Left ventricle myocardium inferior (tissue), 1 donor: Measurements from ENCODE around the gene TNFRSF1A. TPM values are rescaled to one million over a fixed set of nuclear protein-coding genes. Genes with fewer than 3 reads are reported as not detected.

Experiments
- DNase-seq: peaks from one replicate; pipeline ENCODE4 v3.0.0-alpha.2; 2020
- H3K27ac ChIP-seq: fragments of 200-600 bp; replicated peaks from 2 replicates; pipeline ENCODE4 v1.8.0; 2021
- H3K27me3 ChIP-seq: fragments of 200-600 bp; 2 replicates; pipeline ENCODE4 v1.8.0; 2021; ENCODE audit warnings: low read depth
- H3K36me3 ChIP-seq: fragments of 200-600 bp; 2 replicates; pipeline ENCODE4 v1.8.0; 2021
- H3K4me1 ChIP-seq: fragments of 200-600 bp; 2 replicates; pipeline ENCODE4 v1.8.0; 2021
- H3K4me3 ChIP-seq: fragments of 200-600 bp; 2 replicates; pipeline ENCODE4 v1.8.0; 2021; ENCODE audit warnings: mild to moderate bottlenecking, moderate library complexity
- H3K9me3 ChIP-seq: fragments of 200-600 bp; replicated peaks from 2 replicates; pipeline ENCODE4 v1.8.0; 2021
- intact Hi-C: fragments of 100-400 bp; cut with micrococcal nuclease; formaldehyde crosslinking; loops from one replicate; pipeline ENCODE4 v1.11.0; 2022
- total RNA-seq: library from RNA; stranded (reverse); fragmentation: NEBNext Ultra II Directional; extraction: Animal tissue kit (Norgen Biotek cat#: 25700); gene quantifications from one replicate; pipeline ENCODE4 v1.2.1, GENCODE V29; 2021
- TF ChIP-seq, protein P1 (sequence below): fragments of 200-600 bp; IDR thresholded peaks from 2 replicates; pipeline ENCODE4 v1.8.0; 2021; ENCODE audit warnings: antibody characterized with exemption, mild to moderate bottlenecking, borderline replicate concordance
- donor health status: DM: no; HTN: yes; CAD: no; lungs with severe emphysema.

TNFRSF1A gene
- total RNA-seq, 1 donor from 2014 or later, result 45.6 TPM

DNA sequence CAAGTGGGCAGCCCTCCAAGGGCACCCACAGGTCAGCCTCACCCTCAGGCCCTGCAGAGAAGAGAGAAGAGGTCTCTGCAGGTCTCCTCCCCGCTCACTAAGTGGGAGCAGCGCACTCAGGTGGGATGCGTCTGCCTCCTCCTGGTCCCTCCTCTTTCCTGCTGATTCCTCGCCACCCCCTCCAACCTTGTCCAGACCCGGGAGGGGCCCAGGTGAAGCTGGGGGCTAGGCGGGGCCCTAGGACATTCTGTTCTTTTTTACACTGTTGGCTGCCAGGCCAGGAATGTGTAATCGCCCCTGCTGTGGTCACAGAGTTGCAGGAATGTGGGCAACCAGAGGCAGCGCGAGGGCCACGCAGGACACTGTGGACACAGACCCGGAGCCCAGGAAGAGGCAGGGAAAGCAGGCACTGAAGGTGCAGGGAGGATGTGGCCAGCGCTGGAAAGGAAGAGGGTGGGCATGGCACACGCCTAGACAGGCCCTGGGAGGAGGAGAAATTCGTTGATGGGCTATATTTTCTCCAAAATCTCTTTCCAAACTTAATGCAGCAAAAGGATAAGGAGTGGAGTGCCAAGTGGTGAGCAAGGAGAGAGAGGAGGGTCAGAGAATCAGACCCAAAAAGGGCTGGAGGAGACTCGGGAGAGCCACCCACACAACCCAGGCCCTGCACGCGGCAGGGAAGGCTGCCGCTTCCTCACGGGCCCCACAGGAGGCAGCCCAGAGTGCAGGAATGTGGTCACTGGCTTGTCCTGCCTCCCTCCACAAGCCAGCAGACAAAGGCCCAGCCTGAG is 34.4 kb upstream of the TNFRSF1A start:
- no peak overlapping the region for H3K4me3 ChIP-seq
- no peak for DNase-seq
- H3K27me3 ChIP-seq, result no peaks in the 10 kb centered on the region
- peak overlapping the region; percentile 66 for H3K27ac ChIP-seq
- intact Hi-C loops, result no loop called here
- peaks cover 33% of the 10 kb centered on the region for H3K4me1 ChIP-seq
- no peaks in the 10 kb centered on the region for H3K36me3 ChIP-seq
- no peaks in the 10 kb centered on the region for H3K9me3 ChIP-seq
- TF ChIP-seq, protein P1, sequence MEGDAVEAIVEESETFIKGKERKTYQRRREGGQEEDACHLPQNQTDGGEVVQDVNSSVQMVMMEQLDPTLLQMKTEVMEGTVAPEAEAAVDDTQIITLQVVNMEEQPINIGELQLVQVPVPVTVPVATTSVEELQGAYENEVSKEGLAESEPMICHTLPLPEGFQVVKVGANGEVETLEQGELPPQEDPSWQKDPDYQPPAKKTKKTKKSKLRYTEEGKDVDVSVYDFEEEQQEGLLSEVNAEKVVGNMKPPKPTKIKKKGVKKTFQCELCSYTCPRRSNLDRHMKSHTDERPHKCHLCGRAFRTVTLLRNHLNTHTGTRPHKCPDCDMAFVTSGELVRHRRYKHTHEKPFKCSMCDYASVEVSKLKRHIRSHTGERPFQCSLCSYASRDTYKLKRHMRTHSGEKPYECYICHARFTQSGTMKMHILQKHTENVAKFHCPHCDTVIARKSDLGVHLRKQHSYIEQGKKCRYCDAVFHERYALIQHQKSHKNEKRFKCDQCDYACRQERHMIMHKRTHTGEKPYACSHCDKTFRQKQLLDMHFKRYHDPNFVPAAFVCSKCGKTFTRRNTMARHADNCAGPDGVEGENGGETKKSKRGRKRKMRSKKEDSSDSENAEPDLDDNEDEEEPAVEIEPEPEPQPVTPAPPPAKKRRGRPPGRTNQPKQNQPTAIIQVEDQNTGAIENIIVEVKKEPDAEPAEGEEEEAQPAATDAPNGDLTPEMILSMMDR, result peak; percentile 43

DNA sequence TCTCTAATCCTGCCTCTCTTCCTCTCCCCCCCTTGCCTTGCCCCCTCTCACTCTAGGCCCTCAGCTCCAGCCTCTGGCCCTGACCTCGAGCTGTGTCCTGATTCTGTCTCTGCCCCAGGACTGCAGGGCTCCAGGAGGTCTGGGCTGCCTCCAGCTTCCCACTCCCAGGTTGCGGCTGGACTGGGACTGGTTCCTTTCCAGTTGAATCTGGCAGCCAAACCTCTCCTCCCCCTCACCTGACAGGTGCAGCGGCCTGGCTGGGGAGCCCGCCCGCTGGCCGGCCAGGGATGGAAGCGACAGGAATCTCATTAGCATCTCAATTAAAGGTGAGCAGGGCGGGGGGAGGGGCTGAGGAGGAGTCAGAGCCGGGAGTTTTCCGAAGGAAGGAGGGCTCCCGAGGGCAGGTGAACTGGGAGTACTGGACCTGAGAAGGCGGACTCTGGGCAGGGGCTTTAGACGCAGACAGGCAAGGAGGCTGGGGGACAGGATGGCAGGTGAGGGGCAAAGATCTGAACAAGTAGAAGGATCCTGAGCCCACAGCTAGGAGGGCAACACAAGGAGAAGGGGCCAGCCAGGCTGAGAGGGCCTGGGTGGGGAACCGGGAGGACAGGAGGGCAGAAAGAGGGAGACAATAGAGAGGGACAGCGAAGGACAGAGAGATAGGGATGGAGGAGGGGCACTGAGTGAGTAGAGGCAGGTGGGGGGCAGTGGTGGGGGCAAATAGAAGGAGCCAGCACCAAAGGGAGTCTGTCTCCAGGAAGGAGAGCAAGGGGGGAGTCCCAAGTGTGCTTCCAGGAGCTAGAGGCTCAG is 33.6 kb upstream of the TNFRSF1A start, which contains the start of gene SCNN1A:
Gene SCNN1A, minus strand, starts transcription at position 295 of the 810 bp plus-strand sequence. CDS start 780 bp downstream, outside the sequence.
- TF ChIP-seq, protein P1, result no peak
- Histone ChIP-seq H3K27me3 (no peaks in the 10 kb centered on the region), H3K36me3 (no peaks in the 10 kb centered on the region), H3K4me1 (peaks cover 33% of the 10 kb centered on the region), H3K27ac (peak within 1 kb of the TSS; percentile 66), H3K4me3 (no peak within 1 kb of the TSS), H3K9me3 (no peaks in the 10 kb centered on the region)
- intact Hi-C loops, result no loop called here
- no peak for DNase-seq

DNA sequence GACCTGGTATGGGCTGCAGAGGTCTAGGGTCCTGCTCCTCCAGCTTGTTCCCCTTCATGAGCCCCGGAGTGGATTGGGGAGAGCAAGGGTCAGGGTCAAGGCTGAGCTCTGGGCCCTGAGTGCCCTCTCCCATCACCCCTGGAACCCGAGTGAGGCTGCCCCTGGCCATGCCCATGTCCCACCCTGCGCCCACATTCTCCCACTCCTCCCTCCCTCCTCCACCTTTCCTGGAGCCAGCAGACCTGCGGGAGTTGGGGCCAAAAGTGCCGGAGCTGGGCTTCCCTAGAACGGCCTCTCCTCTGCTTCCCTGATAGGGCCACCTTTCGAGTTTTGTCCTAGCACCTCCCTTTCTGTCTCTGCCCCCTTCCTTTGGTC is 32.9 kb upstream of the TNFRSF1A start:
- DNase-seq, result no peak
- intact Hi-C loops, result no loop called here
- Histone ChIP-seq H3K36me3 (no peaks in the 10 kb centered on the region), H3K9me3 (no peaks in the 10 kb centered on the region), H3K27me3 (no peaks in the 10 kb centered on the region), H3K4me3 (no peak overlapping the region), H3K27ac (no peak overlapping the region), H3K4me1 (peaks cover 33% of the 10 kb centered on the region)
- TF ChIP-seq, protein P1, result no peak

DNA sequence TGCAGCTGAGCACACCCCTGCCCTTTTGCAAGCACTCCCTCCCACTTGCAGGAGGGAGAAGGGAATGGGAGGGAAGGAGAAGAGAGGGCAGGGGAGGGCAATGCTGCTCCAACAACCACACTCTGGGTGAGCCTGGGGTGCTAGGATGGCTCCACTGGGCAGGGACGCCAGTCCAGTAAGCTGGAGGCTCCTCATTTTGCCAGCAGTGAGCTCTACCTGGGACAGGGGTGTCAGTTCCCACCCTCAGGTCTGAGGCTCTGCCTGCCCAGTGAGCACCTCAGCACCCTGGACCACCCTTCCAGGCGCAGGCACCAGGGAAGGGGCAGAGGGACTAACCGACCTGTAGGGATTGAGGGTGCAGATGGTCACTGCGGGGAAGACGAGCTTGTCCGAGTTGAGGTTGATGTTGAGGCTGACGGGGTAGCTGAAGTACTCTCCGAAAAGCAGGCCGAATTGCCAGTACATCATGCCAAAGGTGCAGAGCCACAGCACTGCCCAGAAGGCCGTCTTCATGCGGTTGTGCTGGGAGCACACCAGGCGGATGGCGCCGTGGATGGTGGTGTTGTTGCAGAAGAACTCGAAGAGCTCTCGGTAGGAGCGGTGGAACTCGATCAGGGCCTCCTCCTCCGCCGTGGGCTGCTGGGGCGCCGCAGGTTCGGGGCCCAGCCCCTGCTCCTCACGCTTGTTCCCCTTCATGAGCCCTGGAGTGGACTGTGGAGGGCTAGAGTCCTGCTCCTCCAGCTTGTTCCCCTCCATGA is 32.3 kb upstream of the TNFRSF1A start:
- DNase-seq, result no peak
- Histone ChIP-seq H3K27ac (no peak overlapping the region), H3K4me3 (no peak overlapping the region), H3K9me3 (no peaks in the 10 kb centered on the region), H3K4me1 (peaks cover 33% of the 10 kb centered on the region), H3K27me3 (no peaks in the 10 kb centered on the region), H3K36me3 (no peaks in the 10 kb centered on the region)
- intact Hi-C loops, result no loop called here
- TF ChIP-seq, protein P1, result no peak

DNA sequence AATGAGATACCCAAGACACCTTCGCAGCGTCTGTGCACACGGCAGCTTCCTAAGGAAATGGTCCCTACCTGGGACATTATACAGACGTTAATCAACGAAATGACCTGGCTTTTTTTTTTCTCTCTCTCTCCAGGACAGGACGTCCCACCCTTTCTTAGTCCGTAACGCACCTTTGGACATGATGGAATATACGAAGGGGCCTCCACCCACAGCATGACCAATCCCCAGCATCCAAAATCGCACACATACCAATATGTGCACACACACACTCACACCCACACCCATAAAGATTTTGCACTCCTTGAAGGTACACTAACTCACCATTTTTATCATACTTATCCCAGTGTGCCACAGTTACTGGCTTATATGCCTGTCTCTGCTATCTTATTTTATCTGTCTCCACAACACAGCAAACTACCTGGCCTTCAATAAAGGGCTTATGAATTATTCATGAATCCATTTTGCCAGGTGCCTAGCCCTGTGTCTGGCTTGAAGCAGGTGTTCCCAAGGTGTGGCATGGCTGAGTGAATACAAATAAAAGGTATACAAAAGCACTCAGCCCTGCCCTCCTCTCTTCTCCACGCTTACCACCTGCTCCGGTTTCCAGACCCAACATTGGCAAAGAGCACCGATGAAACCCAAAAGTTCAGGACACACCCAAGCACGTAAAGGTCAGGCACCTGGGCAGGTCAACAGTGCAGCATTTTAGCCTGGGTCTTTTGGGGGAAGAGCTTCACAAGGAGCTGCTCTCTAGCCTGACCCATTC is 31.3 kb upstream of the TNFRSF1A start:
- intact Hi-C loops, result no loop called here
- no peak for DNase-seq
- Histone ChIP-seq H3K27me3 (no peaks in the 10 kb centered on the region), H3K4me3 (no peak overlapping the region), H3K36me3 (no peaks in the 10 kb centered on the region), H3K27ac (no peak overlapping the region), H3K4me1 (peaks cover 25% of the 10 kb centered on the region), H3K9me3 (no peaks in the 10 kb centered on the region)
- TF ChIP-seq, protein P1, result no peak
